Hepatic stellate cell (primary cell): ENCODE data around the gene SLC44A4.
"Not testable (repeated sequence)": the region's sequence is repeated elsewhere in the genome, so short reads cannot be mapped to it uniquely, and the experiment has no call there.

Experiments used
- DNase-seq: peaks from one replicate; pipeline ENCODE4 v3.0.0; 2011; ENCODE audit warnings: low spot score

The SLC44A4 gene

GRCh38 chr6:31878726-31879125 is at the start of gene SLC44A4:
SLC44A4 (minus strand) TSS chr6:31878997; CDS start chr6:31878980, 17 bp downstream.
- no peak for DNase-seq

- no peak for DNase-seq
Measured at GRCh38 chr6:31928672-31928939, 49.8 kb upstream of the SLC44A4 start.

GRCh38 chr6:31927863-31928671 is 49.3 kb upstream of the SLC44A4 start:
- no peak for DNase-seq

- no peak for DNase-seq
Measured at GRCh38 chr6:31927242-31927862, 48.6 kb upstream of the SLC44A4 start, which contains the start of gene C2. C2 (plus strand) TSS chr6:31927717; CDS start chr6:31927753, 36 bp downstream.

GRCh38 chr6:31922942-31923341 is 44.1 kb upstream of the SLC44A4 start:
- no peak for DNase-seq

GRCh38 chr6:31920811-31921210 is 42.0 kb upstream of the SLC44A4 start:
- DNase-seq = no peak

- no peak for DNase-seq
Measured at GRCh38 chr6:31919624-31920303, 41.0 kb upstream of the SLC44A4 start.

GRCh38 chr6:31918069-31918720 is 39.4 kb upstream of the SLC44A4 start:
- no peak for DNase-seq

- no peak for DNase-seq
Measured at GRCh38 chr6:31915756-31916155, 37.0 kb upstream of the SLC44A4 start.

GRCh38 chr6:31915351-31915750 is 36.6 kb upstream of the SLC44A4 start:
- DNase-seq = no peak

GRCh38 chr6:31911826-31912585 is 33.2 kb upstream of the SLC44A4 start:
- no peak for DNase-seq

GRCh38 chr6:31909298-31909697 is 30.5 kb upstream of the SLC44A4 start:
- not testable (repeated sequence) for DNase-seq

GRCh38 chr6:31908791-31909190 is 30.0 kb upstream of the SLC44A4 start:
- DNase-seq = no peak

- not testable (repeated sequence) for DNase-seq
Measured at GRCh38 chr6:31908255-31908654, 29.5 kb upstream of the SLC44A4 start.

- no peak for DNase-seq
Measured at GRCh38 chr6:31907158-31907813, 28.5 kb upstream of the SLC44A4 start.

- not testable (repeated sequence) for DNase-seq
Measured at GRCh38 chr6:31906727-31907126, 27.9 kb upstream of the SLC44A4 start.

- no peak for DNase-seq
Measured at GRCh38 chr6:31906122-31906521, 27.3 kb upstream of the SLC44A4 start.

- DNase-seq = no peak
Measured at GRCh38 chr6:31905041-31905440, 26.2 kb upstream of the SLC44A4 start.

- DNase-seq = no peak
Measured at GRCh38 chr6:31903957-31904356, 25.2 kb upstream of the SLC44A4 start.

GRCh38 chr6:31901953-31902643 is 23.3 kb upstream of the SLC44A4 start, which contains the start of gene ZBTB12:
ZBTB12 (minus strand) TSS chr6:31902086; CDS start chr6:31901305, 781 bp downstream.
- peak; percentile 94 for DNase-seq
